ENCODE results near the gene CCNI2. TPM values are rescaled to one million over a fixed set of nuclear protein-coding genes. Genes with fewer than 3 reads are reported as not detected.
A peak's percentile ranks its signal among the peaks of the same experiment; 100 is the strongest.

Gene CCNI2
- total RNA-seq, 1 donor from 2014 or later = 0.16 TPM

DNA sequence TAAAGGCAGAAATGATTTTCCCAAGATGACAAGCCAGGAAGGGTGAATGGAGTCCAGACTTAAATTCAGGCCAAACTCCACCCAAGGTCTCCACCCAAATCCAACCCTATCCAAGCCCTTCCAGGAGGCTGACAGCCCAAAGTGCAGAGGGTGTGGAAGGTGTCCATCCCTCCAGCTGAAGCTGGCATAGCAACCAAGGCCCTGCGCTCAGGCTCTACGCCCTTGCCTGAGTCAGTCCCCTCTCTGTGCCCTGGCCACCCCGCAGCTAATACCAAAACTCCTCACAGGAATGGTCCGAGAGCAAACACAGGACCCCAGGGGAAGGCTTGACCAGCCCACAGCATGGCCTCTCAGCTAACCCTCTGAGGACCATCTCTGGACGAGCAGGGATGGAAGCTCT is 27.7 kb downstream of the CCNI2 start:
- intact Hi-C loops (cut with DNase I) = loop anchor here (5.0 kb wide), 1 partner anchor 42 kb away; no protein-coding TSS in a partner anchor
- peak; percentile 32 for ATAC-seq
- peak; percentile 56 for DNase-seq (ENCODE audit: missing footprints)

DNA sequence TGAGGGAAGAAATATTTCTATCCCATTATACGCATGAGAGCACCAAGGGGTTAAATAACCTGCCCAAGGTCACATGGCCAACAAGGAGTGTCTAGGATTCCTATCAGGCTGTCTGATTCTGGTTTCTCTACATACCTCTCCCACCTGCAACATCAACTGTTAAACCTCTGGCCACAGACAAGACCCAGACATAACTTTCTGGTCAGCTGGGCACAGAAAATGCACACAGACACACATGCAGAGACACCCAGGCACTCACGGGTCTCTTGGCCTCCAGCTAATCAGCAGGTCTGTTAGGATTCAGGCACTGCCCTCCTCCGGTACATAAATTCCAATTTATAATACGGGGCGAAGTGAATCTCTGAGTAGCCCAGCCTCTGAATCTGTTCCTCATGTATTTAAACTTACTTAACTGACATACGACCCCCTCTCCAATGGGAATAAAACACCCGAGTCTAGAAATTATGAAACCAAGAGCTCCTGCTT is 28.3 kb downstream of the CCNI2 start:
- DNase-seq (ENCODE audit: missing footprints) = no peak
- no peak for ATAC-seq
- intact Hi-C loops (cut with DNase I) = loop anchor here (5.0 kb wide), 1 partner anchor 42 kb away; no protein-coding TSS in a partner anchor

DNA sequence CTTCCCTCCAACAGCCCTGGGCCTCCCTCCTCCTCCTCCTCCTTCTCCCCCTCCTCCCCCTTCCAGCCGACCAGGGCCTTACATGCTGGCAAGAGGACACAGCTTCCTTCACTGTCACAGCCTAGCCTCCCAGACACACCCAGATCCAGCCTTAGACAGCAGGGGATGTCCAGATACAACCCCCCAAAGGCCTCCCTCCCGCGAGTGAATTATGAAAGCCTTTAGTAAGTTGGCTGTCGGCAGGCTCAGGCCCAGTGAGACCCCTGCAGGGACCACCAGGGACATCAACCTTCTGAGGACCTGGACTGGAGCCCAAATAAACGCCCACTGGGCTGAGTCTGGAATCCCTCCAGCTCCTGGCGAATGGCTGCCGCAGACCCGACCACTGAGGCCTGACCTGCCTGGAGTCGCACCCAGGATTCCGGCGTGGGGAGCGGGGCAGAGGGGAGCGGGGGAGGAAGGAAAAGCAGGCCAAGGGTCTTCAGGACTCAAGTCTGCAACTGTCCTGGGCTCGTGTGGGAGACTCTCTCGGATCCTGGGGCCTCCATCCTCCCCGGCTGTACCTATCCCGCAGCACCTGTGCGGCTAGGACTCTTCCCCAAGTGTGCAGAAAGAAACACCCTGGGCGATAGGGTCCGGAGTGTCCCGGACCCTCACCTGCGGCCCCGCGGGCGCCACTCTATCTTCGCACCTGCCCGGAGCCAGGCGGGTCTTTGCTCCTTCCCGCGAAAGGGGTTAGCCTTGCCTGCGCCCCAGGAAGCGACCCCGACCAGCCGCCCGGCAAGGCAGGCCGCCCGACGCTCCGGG is 29.1 kb downstream of the CCNI2 start:
- intact Hi-C loops (cut with DNase I) = loop anchor here (2.0 to 5.0 kb wide), 2 partner anchors 40 to 41 kb away; partner anchors contain the start of gene KIF3A
- peak; percentile 65 for DNase-seq (ENCODE audit: missing footprints)
- peak; percentile 56 for ATAC-seq

DNA sequence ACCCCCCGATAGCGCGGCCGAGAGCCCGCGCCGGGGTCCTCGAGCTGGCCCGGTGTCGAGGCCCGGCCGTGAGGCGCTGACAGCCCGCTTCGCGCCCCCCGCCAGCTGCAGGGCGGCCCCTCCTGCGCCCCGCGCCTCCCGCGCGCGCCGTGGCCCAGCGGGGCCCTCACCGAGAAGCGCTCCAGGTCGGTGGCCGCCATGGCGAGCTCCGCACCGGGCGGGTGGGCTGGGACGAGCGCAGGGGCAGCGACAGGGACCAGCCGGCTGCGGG is 29.6 kb downstream of the CCNI2 start:
- ATAC-seq (no peak), DNase-seq (ENCODE audit: missing footprints) (no peak)
- intact Hi-C loops (cut with DNase I) = loop anchor here (2.0 to 5.0 kb wide), 2 partner anchors 40 kb away; partner anchors contain the start of gene KIF3A

DNA sequence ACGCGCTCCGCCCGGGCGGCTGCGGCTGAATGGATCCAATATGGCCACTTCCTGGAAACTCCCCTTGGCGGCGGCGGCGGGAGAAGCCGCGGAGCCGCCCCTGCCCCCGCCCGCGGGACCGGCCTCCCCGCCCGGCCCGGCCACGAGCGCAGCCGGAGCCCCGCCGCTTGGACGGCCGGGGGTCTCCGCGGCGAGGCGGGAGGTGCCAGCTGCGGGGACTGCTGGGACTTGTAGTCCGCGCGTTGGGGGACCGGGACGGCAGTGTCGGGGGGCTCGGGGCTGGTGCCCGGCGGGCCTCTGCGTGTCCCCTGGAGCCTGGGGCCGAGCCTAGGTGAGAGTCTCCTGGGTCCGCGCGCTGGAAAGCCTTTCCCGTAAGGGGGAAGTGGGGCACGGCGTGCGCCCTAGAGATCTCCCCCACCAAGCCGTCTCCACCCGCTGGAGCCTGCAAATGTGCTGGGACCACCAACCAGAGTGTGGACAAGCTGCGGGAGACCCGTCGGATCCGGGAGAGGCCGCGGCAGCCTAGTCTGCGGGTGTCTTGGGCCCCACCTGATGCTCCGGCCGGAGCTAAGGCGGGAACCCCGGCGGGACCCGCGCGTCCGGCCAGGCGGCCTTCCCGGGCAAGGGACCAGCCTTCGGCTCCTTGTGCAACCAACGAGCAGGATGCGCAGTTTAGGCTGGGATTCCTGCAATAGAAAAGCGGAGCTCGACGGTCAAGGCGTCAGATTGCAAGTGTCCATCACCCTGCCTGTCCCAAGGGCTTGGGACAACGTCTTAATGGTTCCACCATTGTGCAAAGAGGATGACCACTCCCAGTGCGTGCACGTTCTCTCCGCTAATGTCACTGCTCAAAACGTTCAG is 30.2 kb downstream of the CCNI2 start, which contains the start of gene SEPTIN8:
Gene SEPTIN8 (minus strand): TSS at position 31 of the 861 bp plus-strand sequence. CDS start 102 bp downstream, outside the sequence.
- intact Hi-C loops (cut with DNase I) = loop anchor here (2.0 to 5.0 kb wide), 2 partner anchors 40 to 41 kb away; partner anchors contain the start of gene KIF3A
- peak; percentile 76 for DNase-seq (ENCODE audit: missing footprints)
- peak; percentile 62 for ATAC-seq

DNA sequence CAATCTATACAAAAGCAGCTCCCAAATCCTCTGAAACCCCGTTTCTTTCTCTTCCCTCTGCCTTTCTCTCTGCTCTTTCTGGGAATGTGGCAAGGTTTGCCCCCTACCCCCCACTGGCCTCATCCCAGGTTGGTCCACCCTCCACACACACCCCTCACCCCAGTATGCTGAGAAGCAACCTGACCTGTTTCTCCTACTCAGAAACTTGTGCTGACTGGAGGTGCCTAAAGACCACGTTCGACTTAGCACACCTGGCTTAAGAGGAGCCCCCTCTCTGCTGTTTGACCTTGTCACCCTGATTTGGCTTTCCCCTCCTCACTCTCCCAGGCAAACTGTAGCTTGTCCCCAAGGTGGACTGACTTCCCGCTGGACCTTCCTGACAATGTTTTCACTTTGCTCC is 30.9 kb downstream of the CCNI2 start:
- no peak for DNase-seq (ENCODE audit: missing footprints)
- intact Hi-C loops (cut with DNase I) = loop anchor here (5.0 kb wide), 1 partner anchor 39 kb away; no protein-coding TSS in a partner anchor
- no peak for ATAC-seq

DNA sequence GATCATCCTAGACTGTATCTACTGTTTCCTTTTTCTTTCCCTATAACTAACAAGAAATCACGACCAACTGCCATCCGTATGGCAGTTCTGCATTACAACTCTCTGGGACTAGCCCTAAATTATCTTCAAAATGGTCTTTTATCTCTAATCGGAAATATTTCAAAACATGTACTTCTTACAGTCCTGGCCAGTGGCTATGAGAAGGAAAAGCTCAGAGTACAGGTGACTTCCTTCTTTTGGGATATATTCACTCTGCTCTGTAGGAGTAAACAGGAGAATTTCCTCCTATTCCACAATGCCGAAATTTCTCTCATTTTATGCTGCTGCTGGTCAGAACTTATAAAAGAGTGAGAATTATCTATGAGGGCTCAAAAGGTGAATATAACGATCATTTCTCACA is 31.6 kb downstream of the CCNI2 start:
- no peak for ATAC-seq
- no peak for DNase-seq (ENCODE audit: missing footprints)
- intact Hi-C loops (cut with DNase I) = loop anchor here (5.0 kb wide), 1 partner anchor 38 kb away; no protein-coding TSS in a partner anchor

DNA sequence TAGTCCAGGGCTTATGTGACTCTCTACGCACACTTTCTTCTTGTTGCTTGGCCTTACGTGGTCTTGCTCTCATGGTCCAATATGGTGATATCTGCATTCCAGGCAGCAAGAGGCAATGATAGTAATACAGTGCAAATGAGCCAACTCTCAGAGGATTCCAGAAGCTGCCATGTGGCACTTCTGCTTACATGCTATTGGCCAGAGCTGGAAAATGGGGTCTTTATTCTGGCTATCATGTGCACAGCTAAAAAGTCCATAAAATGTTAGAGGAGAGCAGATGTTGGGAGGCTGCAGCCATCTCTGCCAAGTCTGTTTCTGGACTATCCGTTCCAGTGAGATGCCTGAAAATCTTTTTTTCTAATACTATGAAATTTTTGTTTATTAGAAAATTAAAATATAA is 32.7 kb downstream of the CCNI2 start:
- ATAC-seq = no peak

DNA sequence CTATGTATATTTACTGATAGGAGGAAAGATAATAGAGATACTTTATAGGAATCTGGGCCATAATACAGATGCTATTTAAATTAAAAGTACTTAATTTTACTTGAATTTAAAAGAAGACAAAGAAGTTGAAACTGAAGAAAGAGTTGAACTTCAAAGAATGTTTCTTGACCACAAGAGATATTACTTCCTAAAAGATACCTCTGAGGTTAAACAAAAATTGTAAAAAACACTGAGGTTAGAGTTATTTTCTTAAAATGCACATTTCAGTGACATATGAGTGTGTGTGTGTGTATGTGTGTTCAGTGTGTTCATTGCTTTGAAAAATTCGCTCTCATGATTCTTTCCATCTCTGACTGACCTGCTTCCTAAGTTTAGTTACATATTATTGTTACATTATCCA is 33.4 kb downstream of the CCNI2 start:
- intact Hi-C loops (cut with DNase I) = no loop called here
- DNase-seq (ENCODE audit: missing footprints) = no peak
- no peak for ATAC-seq

More for the DNA sequence above, 32.7 kb downstream of the CCNI2 start:
- DNase-seq (ENCODE audit: missing footprints) = no peak
- intact Hi-C loops (cut with DNase I) = loop anchor here (5.0 kb wide), 1 partner anchor 37 kb away; no protein-coding TSS in a partner anchor

DNA sequence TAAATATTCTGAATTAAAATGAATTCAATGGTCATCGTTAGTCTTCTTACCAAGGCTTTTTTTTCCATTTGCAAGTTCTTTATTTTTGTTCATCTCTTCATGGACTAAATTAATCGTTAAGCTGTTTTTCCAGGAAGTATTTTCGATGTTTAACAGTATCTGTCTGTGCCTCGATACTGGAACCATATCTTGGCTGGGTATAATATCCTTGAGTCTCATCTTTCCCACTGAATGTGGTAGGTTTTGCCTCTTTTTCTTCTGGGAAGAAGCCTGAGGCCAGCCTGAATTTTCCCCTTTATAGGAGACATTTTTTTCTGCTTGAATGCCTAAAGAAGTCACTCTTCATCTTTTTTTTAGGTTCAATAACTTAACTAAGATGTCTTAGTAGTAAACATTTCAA is 33.8 kb downstream of the CCNI2 start:
- no peak for ATAC-seq
- no peak for DNase-seq (ENCODE audit: missing footprints)
- intact Hi-C loops (cut with DNase I) = no loop called here

DNA sequence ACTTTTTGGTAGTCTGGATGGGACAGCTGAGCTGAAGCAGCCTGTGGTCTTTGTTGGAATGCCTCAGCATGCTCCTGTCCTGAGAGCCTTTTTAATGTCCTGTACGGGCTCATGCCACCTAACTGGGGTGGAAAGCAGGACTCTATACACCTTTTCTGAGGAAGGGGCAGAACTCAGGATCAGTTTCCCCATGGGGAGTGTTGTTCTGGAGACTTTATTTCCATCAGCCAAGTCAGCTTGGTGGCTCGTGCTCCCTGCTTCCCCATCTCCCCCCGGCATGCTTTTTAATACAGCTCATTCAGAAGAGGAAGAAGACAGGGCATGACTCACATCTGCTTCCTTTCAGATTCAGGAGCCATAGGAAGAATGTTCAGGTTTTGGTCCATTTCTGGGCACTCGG is 34.9 kb downstream of the CCNI2 start:
- DNase-seq (ENCODE audit: missing footprints) (no peak), ATAC-seq (no peak)
- intact Hi-C loops (cut with DNase I) = no loop called here

DNA sequence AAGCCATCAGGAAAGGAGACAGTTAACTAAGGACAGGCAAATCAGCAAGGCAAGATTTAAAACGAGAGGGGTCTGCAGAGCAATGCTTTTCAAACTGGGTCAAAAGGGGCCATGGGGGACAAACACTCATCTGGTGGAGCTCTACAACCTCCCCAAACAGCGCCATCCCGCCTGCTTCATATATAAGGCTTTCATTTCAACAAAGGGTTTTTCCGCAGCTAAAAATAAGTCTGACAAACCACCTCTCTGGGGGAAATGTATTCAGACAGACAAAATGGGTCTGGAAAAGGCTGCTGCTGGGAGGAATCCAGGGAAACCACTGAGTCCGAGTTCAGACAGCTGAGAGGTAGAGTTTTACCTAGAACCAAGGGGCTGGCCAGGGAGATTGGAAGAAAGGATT is 38.1 kb downstream of the CCNI2 start:
- intact Hi-C loops (cut with DNase I) = no loop called here
- no peak for ATAC-seq
- DNase-seq (ENCODE audit: missing footprints) = no peak

DNA sequence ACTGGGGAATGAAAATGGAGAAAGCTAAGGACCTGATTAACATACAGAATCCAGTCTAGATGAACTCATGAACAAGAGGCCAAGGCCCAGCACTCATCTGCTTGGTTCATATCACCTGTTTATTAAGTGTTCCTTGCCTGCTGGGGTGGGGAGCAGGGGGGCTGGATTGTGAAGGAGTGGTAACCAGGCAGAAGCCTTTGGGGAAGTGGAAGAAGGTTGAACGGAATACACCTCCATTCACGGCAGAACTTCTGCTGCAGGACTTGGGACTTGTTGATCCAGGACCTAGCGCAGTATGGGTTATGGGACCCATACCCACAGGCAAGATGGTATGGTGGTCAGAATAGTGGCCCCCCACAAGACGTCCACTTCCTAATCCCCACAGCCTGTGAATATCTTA is 38.6 kb downstream of the CCNI2 start:
- intact Hi-C loops (cut with DNase I) = no loop called here
- no peak for ATAC-seq

DNA sequence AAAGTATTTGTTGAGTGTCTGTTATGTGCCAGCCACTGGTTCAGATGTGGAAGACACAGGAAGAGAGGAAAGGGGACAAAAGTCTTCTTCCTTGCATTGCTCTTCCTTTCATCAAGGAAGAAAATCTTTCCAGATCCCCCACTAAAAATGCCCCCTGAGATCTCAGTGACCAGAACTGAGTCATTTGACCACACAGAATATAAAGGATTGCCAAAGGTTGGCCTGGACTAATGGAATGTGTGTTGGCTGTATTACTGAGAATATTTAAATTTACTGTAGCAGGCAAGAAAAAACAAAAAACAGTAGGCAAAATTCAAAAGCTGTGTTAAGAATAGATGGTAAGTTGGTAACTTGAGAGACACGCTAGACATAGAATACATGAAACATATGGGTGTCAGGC is 39.9 kb downstream of the CCNI2 start:
- intact Hi-C loops (cut with DNase I) = no loop called here
- DNase-seq (ENCODE audit: missing footprints) (no peak), ATAC-seq (no peak)

More for the DNA sequence above, 38.6 kb downstream of the CCNI2 start:
- no peak for DNase-seq (ENCODE audit: missing footprints)

DNA sequence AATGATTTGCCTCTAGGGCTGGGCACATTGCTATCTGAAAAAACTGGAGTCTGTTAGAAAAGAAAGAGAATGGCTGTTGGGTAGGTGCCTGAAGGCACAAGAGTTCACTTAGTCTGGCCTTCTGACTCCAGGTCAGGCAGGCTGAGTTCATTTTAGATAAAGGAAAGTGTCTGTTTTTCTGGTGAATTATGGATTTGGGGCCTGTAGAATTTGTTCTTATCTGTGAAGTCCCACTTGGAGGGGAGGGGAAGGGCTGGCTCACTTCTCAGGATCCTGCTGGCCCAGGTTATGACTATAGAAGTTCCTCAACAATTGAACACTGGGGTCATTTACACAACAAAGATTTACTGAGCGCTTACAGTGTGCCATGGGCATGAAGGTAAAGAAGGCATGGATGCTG is 41.3 kb downstream of the CCNI2 start:
- intact Hi-C loops (cut with DNase I) = no loop called here
- no peak for DNase-seq (ENCODE audit: missing footprints)
- no peak for ATAC-seq

DNA sequence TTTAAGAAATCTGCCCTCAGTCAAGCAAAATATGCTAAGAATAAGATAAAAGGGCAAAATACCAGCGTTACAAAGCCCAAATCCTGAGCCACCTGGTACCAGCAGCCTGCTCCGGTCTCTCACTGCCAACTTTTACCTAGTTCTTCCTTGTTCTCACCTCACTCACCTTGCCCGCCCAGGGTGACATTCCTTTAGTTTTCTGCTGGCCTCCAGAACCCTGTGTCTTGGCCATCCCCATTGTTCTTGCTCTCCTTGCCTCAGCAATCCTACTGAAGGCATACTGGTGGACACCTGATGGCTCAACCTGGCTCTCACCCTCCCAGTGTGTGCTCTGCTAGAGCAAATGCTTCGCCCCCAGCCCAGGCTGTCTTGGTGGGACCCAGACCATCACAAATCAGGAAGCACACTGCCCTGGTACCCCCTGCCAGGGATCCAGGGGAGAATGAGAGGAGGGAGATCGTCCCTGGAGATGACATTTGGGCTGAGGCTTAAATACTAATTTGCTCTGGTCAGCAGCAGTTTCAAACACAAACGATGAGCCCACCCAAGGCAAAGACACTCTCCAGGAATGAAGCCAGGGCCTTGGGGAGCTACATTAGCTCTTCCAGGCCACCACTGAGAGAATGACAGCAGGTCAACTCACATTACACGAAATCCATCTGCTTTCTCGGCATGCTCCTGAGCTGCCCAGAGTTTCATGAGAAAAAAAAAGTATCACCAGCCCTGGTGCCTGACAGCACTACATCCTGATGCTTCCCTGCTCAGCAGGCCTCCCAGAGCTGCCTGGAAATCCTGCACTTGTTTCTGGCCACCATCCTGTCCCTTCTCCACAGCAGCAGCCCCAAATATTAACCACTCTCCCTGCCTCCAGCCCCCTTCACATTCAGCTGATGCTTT is 42.0 kb downstream of the CCNI2 start:
- intact Hi-C loops (cut with DNase I) = no loop called here
- ATAC-seq (no peak), DNase-seq (ENCODE audit: missing footprints) (no peak)

DNA sequence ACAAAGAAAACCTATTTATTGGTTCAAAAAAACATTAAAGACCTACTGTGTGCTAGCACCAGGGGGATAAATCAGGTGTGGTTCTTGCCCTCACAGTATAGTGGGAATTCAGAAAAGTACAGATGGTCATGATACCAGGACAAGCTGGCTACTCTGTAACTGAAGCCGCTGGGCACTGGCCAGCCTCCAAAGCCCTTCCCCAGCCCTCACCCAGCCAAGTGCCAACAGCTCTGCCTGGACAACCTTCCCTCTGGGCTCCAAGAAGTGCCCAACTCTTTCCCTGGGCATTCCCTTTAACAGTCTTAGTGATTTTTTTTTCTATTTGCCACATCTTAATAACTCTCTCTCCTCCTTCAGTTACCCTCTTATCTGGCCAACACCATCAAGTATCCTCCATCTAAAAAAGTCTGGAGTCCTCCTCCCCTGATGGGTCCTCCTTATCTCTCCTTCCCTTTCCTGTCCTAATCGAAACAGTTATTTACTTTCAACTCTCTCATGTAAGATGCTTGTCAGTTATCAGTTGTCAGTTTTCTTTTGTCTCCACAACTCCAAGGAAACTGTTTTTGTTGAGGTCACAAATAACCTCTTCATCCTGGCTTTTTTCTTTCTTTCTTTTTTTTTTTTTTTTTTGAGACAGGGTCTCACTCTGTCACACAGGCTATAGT is 43.1 kb downstream of the CCNI2 start:
- DNase-seq (ENCODE audit: missing footprints) (no peak), ATAC-seq (no peak)
- intact Hi-C loops (cut with DNase I) = no loop called here

DNA sequence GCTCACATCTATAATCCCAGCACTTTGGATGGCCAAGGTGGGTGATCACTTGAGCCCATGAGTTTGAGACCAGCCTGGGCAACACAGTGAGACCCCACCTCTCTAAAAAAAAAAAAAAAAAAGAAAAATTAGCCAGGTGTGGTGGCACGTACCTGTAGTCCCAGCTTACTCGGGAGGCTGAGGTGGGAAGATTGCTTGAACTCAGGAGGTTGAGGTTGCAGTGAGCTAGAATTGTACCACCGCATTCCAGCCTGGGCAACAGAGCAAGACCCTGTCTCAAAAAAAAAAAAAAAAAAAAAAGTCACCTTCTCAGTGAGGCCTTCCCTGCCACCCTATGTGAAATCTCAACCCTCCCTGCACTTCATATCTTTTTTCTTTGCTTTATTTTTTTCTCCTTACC is 43.8 kb downstream of the CCNI2 start:
- no peak for ATAC-seq
- intact Hi-C loops (cut with DNase I) = no loop called here
- DNase-seq (ENCODE audit: missing footprints) = no peak

All from Right ventricle myocardium inferior (tissue), 1 donor.